ENCODE results near the gene PALLD. TPM values are rescaled to one million over a fixed set of nuclear protein-coding genes. Genes with fewer than 3 reads are reported as not detected.

Gene PALLD
- total RNA-seq, 1 donor from 2014 or later, result 58.7 TPM

GRCh38 chr4:168654848-168655174 lies 158.0 kb downstream of the PALLD start:
- no peak overlapping the region for H3K27ac Mint-ChIP-seq (ENCODE audit: unreplicated experiment)

GRCh38 chr4:168655182-168655581 lies 158.3 kb downstream of the PALLD start:
- no peak for DNase-seq (ENCODE audit: low read depth, low spot score)
- H3K9me3 Mint-ChIP-seq, result no peaks in the 10 kb centered on the region
- H3K36me3 Mint-ChIP-seq (ENCODE audit: low read depth), result no peaks in the 10 kb centered on the region
- no peak overlapping the region for H3K27ac Mint-ChIP-seq (ENCODE audit: unreplicated experiment)
- no peak for TF ChIP-seq CTCF (conservative IDR thresholded peaks at IDR 0.05)
- peaks cover 32% of the 10 kb centered on the region for H3K4me1 Mint-ChIP-seq
- no peak overlapping the region for H3K4me3 Mint-ChIP-seq
- H3K27me3 Mint-ChIP-seq (ENCODE audit: low read depth), result no peaks in the 10 kb centered on the region

More at GRCh38 chr4:168654848-168655174, 158.0 kb downstream of the PALLD start:
- no peaks in the 10 kb centered on the region for H3K27me3 Mint-ChIP-seq (ENCODE audit: low read depth)
- no peaks in the 10 kb centered on the region for H3K36me3 Mint-ChIP-seq (ENCODE audit: low read depth)
- no peak for TF ChIP-seq CTCF (conservative IDR thresholded peaks at IDR 0.05)
- H3K4me1 Mint-ChIP-seq, result peaks cover 29% of the 10 kb centered on the region
- no peak for DNase-seq (ENCODE audit: low read depth, low spot score)
- H3K4me3 Mint-ChIP-seq, result no peak overlapping the region
- no peaks in the 10 kb centered on the region for H3K9me3 Mint-ChIP-seq

- no peak for DNase-seq (ENCODE audit: low read depth, low spot score)
- TF ChIP-seq CTCF (conservative IDR thresholded peaks at IDR 0.05), result no peak
- no peaks in the 10 kb centered on the region for H3K36me3 Mint-ChIP-seq (ENCODE audit: low read depth)
- H3K27ac Mint-ChIP-seq (ENCODE audit: unreplicated experiment), result no peak overlapping the region
- H3K4me1 Mint-ChIP-seq, result peaks cover 27% of the 10 kb centered on the region
- no peaks in the 10 kb centered on the region for H3K27me3 Mint-ChIP-seq (ENCODE audit: low read depth)
- no peaks in the 10 kb centered on the region for H3K9me3 Mint-ChIP-seq
- H3K4me3 Mint-ChIP-seq, result no peak overlapping the region
These were observed 159.3 kb downstream of the PALLD start for GRCh38 chr4:168656055-168656660.

- Mint-ChIP-seq H3K36me3 (ENCODE audit: low read depth) (no peaks in the 10 kb centered on the region), H3K4me1 (peaks cover 18% of the 10 kb centered on the region), H3K27me3 (ENCODE audit: low read depth) (no peaks in the 10 kb centered on the region), H3K9me3 (no peaks in the 10 kb centered on the region), H3K4me3 (no peak overlapping the region), H3K27ac (ENCODE audit: unreplicated experiment) (no peak overlapping the region)
- TF ChIP-seq CTCF (conservative IDR thresholded peaks at IDR 0.05), result no peak
- DNase-seq (ENCODE audit: low read depth, low spot score), result no peak
These were observed 160.2 kb downstream of the PALLD start for GRCh38 chr4:168656946-168657473.

- H3K4me3 Mint-ChIP-seq, result no peak overlapping the region
- H3K9me3 Mint-ChIP-seq, result no peaks in the 10 kb centered on the region
- H3K27me3 Mint-ChIP-seq (ENCODE audit: low read depth), result no peaks in the 10 kb centered on the region
- TF ChIP-seq CTCF (conservative IDR thresholded peaks at IDR 0.05), result no peak
- no peak overlapping the region for H3K27ac Mint-ChIP-seq (ENCODE audit: unreplicated experiment)
- H3K4me1 Mint-ChIP-seq, result peaks cover 16% of the 10 kb centered on the region
- no peaks in the 10 kb centered on the region for H3K36me3 Mint-ChIP-seq (ENCODE audit: low read depth)
- no peak for DNase-seq (ENCODE audit: low read depth, low spot score)
These were observed 161.9 kb downstream of the PALLD start for GRCh38 chr4:168658751-168659150.

Measured in neural crest cell (in vitro differentiated cells).